Loucy (cell line): ENCODE measurements around the gene GIPC1.

ENCODE experiments used
- H2AFZ ChIP-seq: fragments of 200-600 bp; sonication (generic); 2 replicates; pipeline ENCODE4 v1.6.0; 2016; ENCODE audit warnings: antibody characterized with exemption, mild to moderate bottlenecking, low read length, moderate library complexity
- H3F3A ChIP-seq: fragments of 200-600 bp; 2 replicates; pipeline ENCODE4 v1.6.0; 2016; ENCODE audit warnings: antibody characterized with exemption, low read depth, mild to moderate bottlenecking
- H3K27me3 ChIP-seq: fragments of 200-600 bp; sonication (generic); 2 replicates; pipeline ENCODE4 v1.6.1; 2014; ENCODE audit warnings: low read length, mild to moderate bottlenecking; ENCODE audit not compliant: insufficient read depth, poor library complexity, severe bottlenecking
- H3K36me3 ChIP-seq: fragments of 200-600 bp; sonication (generic); 2 replicates; pipeline ENCODE4 v1.6.1; 2016; ENCODE audit warnings: low read length; ENCODE audit not compliant: insufficient read depth
- H3K4me1 ChIP-seq: fragments of 200-600 bp; sonication (generic); 2 replicates; pipeline ENCODE4 v1.5.1; 2014; ENCODE audit warnings: low read length, mild to moderate bottlenecking; ENCODE audit not compliant: insufficient read depth, poor library complexity, severe bottlenecking
- H3K4me2 ChIP-seq: fragments of 200-600 bp; sonication (generic); 2 replicates; pipeline ENCODE4 v1.6.0; 2014; ENCODE audit warnings: antibody characterized with exemption, low read length, low read depth, mild to moderate bottlenecking; ENCODE audit not compliant: poor library complexity, severe bottlenecking
- H3K4me3 ChIP-seq: fragments of 200-600 bp; sonication (generic); 2 replicates; pipeline ENCODE4 v1.5.1; 2014; ENCODE audit warnings: low read length, mild to moderate bottlenecking, mixed read lengths; ENCODE audit not compliant: poor library complexity, severe bottlenecking
- H3K79me2 ChIP-seq: fragments of 200-600 bp; sonication (generic); 2 replicates; pipeline ENCODE4 v1.6.1; 2014; ENCODE audit warnings: low read length; ENCODE audit not compliant: insufficient read depth
- H3K9ac ChIP-seq: fragments of 200-600 bp; sonication (generic); 2 replicates; pipeline ENCODE4 v1.6.0; 2014; ENCODE audit warnings: mild to moderate bottlenecking, low read depth, low read length, moderate library complexity; ENCODE audit not compliant: poor library complexity, severe bottlenecking
- H3K9me2 ChIP-seq: fragments of 200-600 bp; sonication (generic); replicated peaks from 2 replicates; pipeline ENCODE4 v1.6.1; 2016; ENCODE audit warnings: low read depth, low read length, mixed read lengths
- H3K9me3 ChIP-seq: fragments of 200-600 bp; sonication (generic); 2 replicates; pipeline ENCODE4 v1.6.1; 2014; ENCODE audit warnings: mild to moderate bottlenecking, antibody characterized with exemption, low read length, low read depth; ENCODE audit not compliant: insufficient read depth
- H4K20me1 ChIP-seq: fragments of 200-600 bp; sonication (generic); 2 replicates; pipeline ENCODE4 v1.6.0; 2014; ENCODE audit warnings: antibody characterized with exemption, low read length, mild to moderate bottlenecking; ENCODE audit not compliant: insufficient read depth, poor library complexity, severe bottlenecking
- EZH2phosphoT487 ChIP-seq: fragments of 200-600 bp; IDR thresholded peaks from 2 replicates; pipeline ENCODE4 v1.6.1; 2018; ENCODE audit warnings: antibody characterized with exemption, mild to moderate bottlenecking, moderate library complexity, borderline replicate concordance
- TF ChIP-seq, protein P1 (sequence below): fragments of 200-600 bp; sonication (generic); conservative IDR thresholded peaks from 2 replicates; pipeline ENCODE4 v1.5.1; 2014; ENCODE audit warnings: mild to moderate bottlenecking, antibody characterized with exemption, low read length

Gene GIPC1

GRCh38 chr19:14530506-14530905 is 34.6 kb upstream of the GIPC1 start:
- peaks cover 9% of the 10 kb centered on the region for H3K4me1 ChIP-seq
- H3K27me3 ChIP-seq, result no peaks in the 10 kb centered on the region
- H3F3A ChIP-seq, result no peaks in the 10 kb centered on the region
- peak overlapping the region; percentile 75 for H3K4me2 ChIP-seq
- TF ChIP-seq EZH2phosphoT487, result no peak
- TF ChIP-seq, protein P1, sequence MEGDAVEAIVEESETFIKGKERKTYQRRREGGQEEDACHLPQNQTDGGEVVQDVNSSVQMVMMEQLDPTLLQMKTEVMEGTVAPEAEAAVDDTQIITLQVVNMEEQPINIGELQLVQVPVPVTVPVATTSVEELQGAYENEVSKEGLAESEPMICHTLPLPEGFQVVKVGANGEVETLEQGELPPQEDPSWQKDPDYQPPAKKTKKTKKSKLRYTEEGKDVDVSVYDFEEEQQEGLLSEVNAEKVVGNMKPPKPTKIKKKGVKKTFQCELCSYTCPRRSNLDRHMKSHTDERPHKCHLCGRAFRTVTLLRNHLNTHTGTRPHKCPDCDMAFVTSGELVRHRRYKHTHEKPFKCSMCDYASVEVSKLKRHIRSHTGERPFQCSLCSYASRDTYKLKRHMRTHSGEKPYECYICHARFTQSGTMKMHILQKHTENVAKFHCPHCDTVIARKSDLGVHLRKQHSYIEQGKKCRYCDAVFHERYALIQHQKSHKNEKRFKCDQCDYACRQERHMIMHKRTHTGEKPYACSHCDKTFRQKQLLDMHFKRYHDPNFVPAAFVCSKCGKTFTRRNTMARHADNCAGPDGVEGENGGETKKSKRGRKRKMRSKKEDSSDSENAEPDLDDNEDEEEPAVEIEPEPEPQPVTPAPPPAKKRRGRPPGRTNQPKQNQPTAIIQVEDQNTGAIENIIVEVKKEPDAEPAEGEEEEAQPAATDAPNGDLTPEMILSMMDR, result no peak
- no peak overlapping the region for H2AFZ ChIP-seq
- no peaks in the 10 kb centered on the region for H3K36me3 ChIP-seq
- H3K9me2 ChIP-seq, result no peaks in the 10 kb centered on the region
- no peaks in the 10 kb centered on the region for H3K9me3 ChIP-seq
- peak overlapping the region; percentile 89 for H3K4me3 ChIP-seq
- H3K9ac ChIP-seq, result peak overlapping the region; percentile 73
- peaks cover 16% of the 10 kb centered on the region for H4K20me1 ChIP-seq
- H3K79me2 ChIP-seq, result peaks cover 48% of the 10 kb centered on the region

- H3K9me3 ChIP-seq, result no peaks in the 10 kb centered on the region
- H3K79me2 ChIP-seq, result peaks cover 48% of the 10 kb centered on the region
- peak overlapping the region; percentile 77 for H2AFZ ChIP-seq
- H3K4me1 ChIP-seq, result peaks cover 9% of the 10 kb centered on the region
- H3K9ac ChIP-seq, result peak overlapping the region; percentile 73
- H3K36me3 ChIP-seq, result no peaks in the 10 kb centered on the region
- TF ChIP-seq EZH2phosphoT487, result no peak
- TF ChIP-seq, protein P1, result no peak
- no peaks in the 10 kb centered on the region for H3K27me3 ChIP-seq
- H3F3A ChIP-seq, result no peaks in the 10 kb centered on the region
- H3K4me3 ChIP-seq, result peak overlapping the region; percentile 89
- H4K20me1 ChIP-seq, result peaks cover 16% of the 10 kb centered on the region
- peak overlapping the region; percentile 75 for H3K4me2 ChIP-seq
- H3K9me2 ChIP-seq, result no peaks in the 10 kb centered on the region
These were observed 34.0 kb upstream of the GIPC1 start for GRCh38 chr19:14530005-14530348.

- H3K9ac ChIP-seq, result peak within 1 kb of the TSS; percentile 73
- peaks cover 42% of the 10 kb centered on the region for H3K79me2 ChIP-seq
- no peaks in the 10 kb centered on the region for H3K9me3 ChIP-seq
- H3K9me2 ChIP-seq, result no peaks in the 10 kb centered on the region
- no peaks in the 10 kb centered on the region for H3K36me3 ChIP-seq
- no peaks in the 10 kb centered on the region for H3F3A ChIP-seq
- H3K4me3 ChIP-seq, result peak within 1 kb of the TSS; percentile 89
- TF ChIP-seq, protein P1, result no peak
- TF ChIP-seq EZH2phosphoT487, result no peak
- H4K20me1 ChIP-seq, result peaks cover 13% of the 10 kb centered on the region
- H3K4me1 ChIP-seq, result peaks cover 9% of the 10 kb centered on the region
- H3K27me3 ChIP-seq, result no peaks in the 10 kb centered on the region
- peak within 1 kb of the TSS; percentile 81 for H2AFZ ChIP-seq
- peak within 1 kb of the TSS; percentile 75 for H3K4me2 ChIP-seq
These were observed 33.5 kb upstream of the GIPC1 start, which contains the start of gene TECR for GRCh38 chr19:14529254-14530004. TSS of gene TECR (plus strand) at chr19:14529594. CDS start at chr19:14529697, 103 bp downstream.
